Prostate gland (tissue), 2 donors: ENCODE measurements around the gene TIPRL. TPM values are rescaled to one million over a fixed set of nuclear protein-coding genes. Genes with fewer than 3 reads are reported as not detected.

Source experiments
- DNase-seq: peaks from one replicate; pipeline ENCODE4 v3.0.0-alpha.2; 2019; ENCODE audit warnings: low spot score
- H3K27ac ChIP-seq, 2 donors: fragments of 200-600 bp; sonication (generic); 2 replicates each; pipeline ENCODE4 v1.5.1; 2017 to 2019
- H3K27me3 ChIP-seq: fragments of 200-600 bp; sonication (generic); replicated peaks from 2 replicates; pipeline ENCODE4 v1.5.1; 2019; ENCODE audit not compliant: insufficient read depth
- H3K36me3 ChIP-seq, 2 donors: fragments of 200-600 bp; sonication (generic); 1 replicate in 1 of 2; 2 replicates in 1 of 2; pipeline versions ENCODE4 v1.5.1 to v1.8.1; 2017 to 2019
- H3K4me1 ChIP-seq: fragments of 200-600 bp; sonication (generic); replicated peaks from 2 replicates; pipeline ENCODE4 v1.5.1; 2019
- H3K4me3 ChIP-seq, 2 donors: fragments of 200-600 bp; sonication (generic); 2 replicates each; pipeline ENCODE4 v1.5.1; 2017 to 2019
- H3K9me3 ChIP-seq: fragments of 200-600 bp; sonication (generic); 2 replicates; pipeline ENCODE4 v1.5.1; 2017
- CTCF ChIP-seq, 4 experiments: fragments of 200-600 bp in 2 of 4; fragments of 450-650 bp in 2 of 4; sonication (generic) in 2 of 4; IDR thresholded peaks; 1 replicate in 3 of 4; 2 replicates in 1 of 4; pipeline ENCODE4 v1.5.1; 2016 to 2019; ENCODE audit warnings: antibody characterized with exemption in 4 of 4, mild to moderate bottlenecking in 2 of 4, moderate library complexity in 2 of 4
- POLR2A ChIP-seq: fragments of 450-650 bp; IDR thresholded peaks from one replicate; pipeline ENCODE4 v1.6.1; 2016; ENCODE audit warnings: antibody characterized with exemption, mild to moderate bottlenecking
- POLR2AphosphoS5 ChIP-seq: sonication (generic); formaldehyde crosslinking; IDR thresholded peaks from one replicate; pipeline ENCODE4 v1.6.1; 2017; ENCODE audit warnings: antibody characterized with exemption
- WGBS: methylation state at CpG from one replicate; pipeline ENCODE4 v1.1.5; 2018; 5-methylcytosine and 5-hydroxymethylcytosine counted together
- intact Hi-C: fragments of 100-400 bp; cut with DNase I; formaldehyde crosslinking; loops from one replicate; pipeline ENCODE4 v1.14.2; 2022
- total RNA-seq, 2 donors: library from RNA; depleted of rRNA; stranded (reverse); fragments of >200 nt; gene quantifications; one replicate each; pipeline ENCODE4 v1.1.0, GENCODE V29; 2016

TIPRL gene
- total RNA-seq, 2 donors from 2014 or later: 14.2 to 29.9 TPM

DNA sequence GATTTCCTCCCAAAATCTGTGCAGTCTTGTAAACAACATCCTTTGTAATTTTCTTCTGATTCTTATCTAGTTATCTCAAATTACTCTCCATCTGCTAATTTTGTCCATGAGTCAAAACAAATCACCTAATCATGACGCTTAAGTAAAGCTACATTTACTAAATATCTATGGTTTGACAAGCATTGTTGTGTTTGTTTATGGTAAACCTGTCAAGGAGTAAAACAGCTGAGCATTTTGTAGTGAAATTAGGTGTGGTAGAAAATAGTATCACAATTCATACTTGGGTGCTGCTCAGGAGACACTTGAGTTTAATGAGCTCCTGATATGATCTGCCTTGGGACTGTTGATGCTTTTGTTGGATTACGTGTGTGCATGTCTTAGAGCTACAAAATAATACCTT lies 11.6 kb downstream of the TIPRL start:
- TF ChIP-seq POLR2A (no peak), POLR2AphosphoS5 (no peak), CTCF (IDR thresholded peaks at IDR 0.05) (no peak)
- Histone ChIP-seq H3K27me3 (no peaks in the 10 kb centered on the region), H3K4me1 (no peaks in the 10 kb centered on the region), H3K36me3 (no peaks in the 10 kb centered on the region), H3K27ac (no peak overlapping the region), H3K4me3 (no peak overlapping the region), H3K9me3 (no peaks in the 10 kb centered on the region)
- 28% methylated on average over 2 of the region's 2 CpGs for WGBS
- DNase-seq: no peak
- intact Hi-C loops: no loop called here

GRCh38 chr1:168195199-168196135 lies 16.7 kb downstream of the TIPRL start:
- TF ChIP-seq CTCF (IDR thresholded peaks at IDR 0.05): no peak
- no peak for TF ChIP-seq POLR2AphosphoS5
- no peak for TF ChIP-seq POLR2A

GRCh38 chr1:168199056-168199455 lies 20.3 kb downstream of the TIPRL start:
- intact Hi-C loops: no loop called here
- Histone ChIP-seq H3K36me3 (no peaks in the 10 kb centered on the region), H3K4me3 (no peak overlapping the region), H3K27ac (no peak overlapping the region), H3K27me3 (no peaks in the 10 kb centered on the region), H3K4me1 (no peaks in the 10 kb centered on the region), H3K9me3 (no peaks in the 10 kb centered on the region)
- TF ChIP-seq CTCF (IDR thresholded peaks at IDR 0.05) (no peak), POLR2A (no peak), POLR2AphosphoS5 (no peak)
- 52% methylated on average over 3 of the region's 3 CpGs for WGBS
- no peak for DNase-seq

More at GRCh38 chr1:168195199-168196135, 16.7 kb downstream of the TIPRL start:
- WGBS: 88% methylated on average over 4 of the region's 4 CpGs
- intact Hi-C loops: no loop called here
- Histone ChIP-seq H3K4me3 (no peak overlapping the region), H3K27ac (no peak overlapping the region), H3K36me3 (no peaks in the 10 kb centered on the region), H3K27me3 (no peaks in the 10 kb centered on the region), H3K4me1 (no peaks in the 10 kb centered on the region), H3K9me3 (no peaks in the 10 kb centered on the region)
- DNase-seq: no peak

- WGBS: 45% methylated on average over 1 of the region's 1 CpG
- Histone ChIP-seq H3K4me3 (no peak overlapping the region), H3K4me1 (no peaks in the 10 kb centered on the region), H3K27ac (no peak overlapping the region), H3K36me3 (no peaks in the 10 kb centered on the region), H3K27me3 (no peaks in the 10 kb centered on the region), H3K9me3 (no peaks in the 10 kb centered on the region)
- intact Hi-C loops: no loop called here
- no peak for DNase-seq
- TF ChIP-seq POLR2AphosphoS5 (no peak), CTCF (IDR thresholded peaks at IDR 0.05) (no peak), POLR2A (no peak)
Measured at GRCh38 chr1:168202941-168203654, 24.3 kb downstream of the TIPRL start.
